ENCODE measurements around the gene NLK.
"Not testable (repeated sequence)": the region's sequence is repeated elsewhere in the genome, so short reads cannot be mapped to it uniquely, and the experiment has no call there.

Gene NLK

GRCh38 chr17:28182559-28182958 lies 140.1 kb downstream of the NLK start:
- no peak for TF ChIP-seq CTCF (IDR thresholded peaks at IDR 0.05; ENCODE audit: insufficient read depth, low read depth, low read length, missing control alignments)
- DNase-seq (ENCODE audit: low read depth), result no peak

GRCh38 chr17:28185658-28186057 lies 143.2 kb downstream of the NLK start:
- TF ChIP-seq CTCF (IDR thresholded peaks at IDR 0.05; ENCODE audit: insufficient read depth, low read depth, low read length, missing control alignments), result no peak
- DNase-seq (ENCODE audit: low read depth), result no peak
- H3K4me3 ChIP-seq (ENCODE audit: low read depth, low read length), result no peak overlapping the region

More at GRCh38 chr17:28182559-28182958, 140.1 kb downstream of the NLK start:
- no peak overlapping the region for H3K4me3 ChIP-seq (ENCODE audit: low read depth, low read length)

- DNase-seq (ENCODE audit: low read depth); H3K4me3 ChIP-seq (ENCODE audit: low read depth, low read length): not testable (repeated sequence)
Measured at GRCh38 chr17:28186472-28186871, 144.0 kb downstream of the NLK start.

GRCh38 chr17:28187931-28188330 lies 145.5 kb downstream of the NLK start:
- no peak overlapping the region for H3K4me3 ChIP-seq (ENCODE audit: low read depth, low read length)
- no peak for TF ChIP-seq CTCF (IDR thresholded peaks at IDR 0.05; ENCODE audit: insufficient read depth, low read depth, low read length, missing control alignments)
- DNase-seq (ENCODE audit: low read depth), result no peak

GRCh38 chr17:28188841-28189263 lies 146.4 kb downstream of the NLK start:
- TF ChIP-seq CTCF (IDR thresholded peaks at IDR 0.05; ENCODE audit: insufficient read depth, low read depth, low read length, missing control alignments), result no peak
- no peak for DNase-seq (ENCODE audit: low read depth)
- no peak overlapping the region for H3K4me3 ChIP-seq (ENCODE audit: low read depth, low read length)

GRCh38 chr17:28189667-28190066 lies 147.2 kb downstream of the NLK start:
- H3K4me3 ChIP-seq (ENCODE audit: low read depth, low read length), result no peak overlapping the region
- no peak for TF ChIP-seq CTCF (IDR thresholded peaks at IDR 0.05; ENCODE audit: insufficient read depth, low read depth, low read length, missing control alignments)
- DNase-seq (ENCODE audit: low read depth), result no peak

GRCh38 chr17:28191018-28191417 lies 148.5 kb downstream of the NLK start:
- TF ChIP-seq CTCF (IDR thresholded peaks at IDR 0.05; ENCODE audit: insufficient read depth, low read depth, low read length, missing control alignments), result no peak
- no peak overlapping the region for H3K4me3 ChIP-seq (ENCODE audit: low read depth, low read length)
- no peak for DNase-seq (ENCODE audit: low read depth)

Measured in GM12865 (cell line).